ENCODE data around the gene LAMA2. TPM values are rescaled to one million over a fixed set of nuclear protein-coding genes. Genes with fewer than 3 reads are reported as not detected.

The LAMA2 gene
- total and polyA plus RNA-seq, 2 of the 8 experiments (the other 6 are each of a cell fraction or from before 2014, with no cell fraction given), result 1.3 to 3.8 TPM

DNA sequence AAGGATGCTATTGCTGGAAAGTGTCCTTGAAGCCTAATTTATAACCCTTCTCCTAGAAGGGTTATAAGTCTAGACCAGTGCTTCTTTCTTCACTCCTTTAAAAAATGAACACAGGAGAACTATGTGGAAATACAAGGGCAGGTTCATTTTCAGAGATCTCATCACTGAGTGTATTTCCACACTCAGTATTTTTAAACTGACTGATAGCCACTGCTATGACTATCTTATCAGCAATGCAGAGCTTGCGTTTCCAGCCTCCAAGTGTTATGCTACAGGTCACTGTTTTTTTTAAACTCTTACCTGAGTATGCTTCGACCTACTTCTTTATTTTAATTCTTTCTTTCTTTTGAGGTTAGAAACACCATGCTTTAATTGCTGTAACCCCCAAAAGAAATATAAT, 508.0 kb downstream of the LAMA2 start:
- Histone ChIP-seq H2BK20ac (ENCODE audit: low read length) (no peak overlapping the region), H3K4me3 (ENCODE audit: extremely low read depth in 1 of 4, insufficient read depth in 2 of 4, low read depth in 3 of 4, low read length in 4 of 4) (no peak overlapping the region), H3K4ac (replicated peaks; ENCODE audit: insufficient read length, low read depth, low read length) (no peak overlapping the region), H3K27me3 (replicated peaks in 1 of 4; ENCODE audit: control insufficient read depth in 3 of 4, extremely low read depth in 1 of 4, insufficient read depth in 3 of 4, low read length in 3 of 4) (no peaks in the 10 kb centered on the region), H3K18ac (ENCODE audit: extremely low read depth, low read length) (no peak overlapping the region), H2AFZ (ENCODE audit: low read length) (no peak overlapping the region), H4K5ac (ENCODE audit: insufficient read length, low read depth, low read length) (no peak overlapping the region), H3K36me3 (ENCODE audit: control insufficient read depth in 2 of 4, insufficient read depth in 4 of 4, low read length in 3 of 4) (no peaks in the 10 kb centered on the region), H3K9me3 (ENCODE audit: insufficient read depth in 2 of 2, low read depth in 1 of 2, low read length in 1 of 2) (no peaks in the 10 kb centered on the region), H4K8ac (ENCODE audit: extremely low read depth, insufficient read depth, low read length) (no peak overlapping the region), H3K23me2 (ENCODE audit: low read depth, low read length) (no peaks in the 10 kb centered on the region), H3K79me1 (ENCODE audit: low read depth, low read length) (no peaks in the 10 kb centered on the region), H2BK5ac (ENCODE audit: low read depth, low read length) (no peak overlapping the region), H2BK12ac (ENCODE audit: low read depth, low read length) (no peak overlapping the region), H3K4me1 (replicated peaks in 1 of 4; ENCODE audit: control insufficient read depth in 3 of 4, insufficient read depth in 4 of 4, low read length in 3 of 4) (no peaks in the 10 kb centered on the region), H3K14ac (ENCODE audit: insufficient read length) (no peak overlapping the region), H3K23ac (ENCODE audit: insufficient read length) (no peak overlapping the region), H3K9ac (replicated peaks in 1 of 4; ENCODE audit: extremely low read depth in 1 of 4, low read depth in 3 of 4, low read length in 3 of 4) (no peak overlapping the region), H3K27ac (ENCODE audit: low read depth, low read length) (no peak overlapping the region), H2BK120ac (replicated peaks; ENCODE audit: low read depth, low read length) (no peak overlapping the region), H2BK15ac (ENCODE audit: low read length) (no peak overlapping the region), H4K91ac (replicated peaks; ENCODE audit: insufficient read length, low read length) (no peak overlapping the region), H2AK5ac (ENCODE audit: low read depth, low read length) (no peak overlapping the region), H4K20me1 (replicated peaks in 1 of 2; ENCODE audit: control insufficient read depth in 1 of 2, insufficient read depth in 2 of 2, low read length in 2 of 2) (no peaks in the 10 kb centered on the region), H3K56ac (replicated peaks; ENCODE audit: insufficient read length, low read depth, low read length) (no peak overlapping the region), H3K79me2 (ENCODE audit: control insufficient read depth in 1 of 2, insufficient read depth in 2 of 2, low read length in 2 of 2) (no peaks in the 10 kb centered on the region), H3K4me2 (ENCODE audit: insufficient read depth in 1 of 2, low read depth in 2 of 2, low read length in 2 of 2) (no peak overlapping the region)
- DNase-seq (ENCODE audit: low read depth in 1 of 2, low spot score in 2 of 2) (no peak), FAIRE-seq (no peak)
- ChIA-PET POLR2A (ENCODE audit: partially characterized antibody) (no interaction called here), CTCF (ENCODE audit: partially characterized antibody) (no interaction called here)
- WGBS, 2 experiments (ENCODE audit: extremely low coverage in 1 of 2, insufficient coverage in 1 of 2, insufficient read length in 1 of 2, insufficient replicate concordance in 2 of 2, low coverage in 1 of 2, low lambda C conversion rate in 2 of 2, missing lambda C conversion rate in 1 of 2), result 83% methylated on average over 2 of the region's 2 CpGs; no CpG with 5 or more reads in 1 of the 2 experiments
- TF ChIP-seq ASH2L (IDR thresholded peaks at IDR 0.05; ENCODE audit: low read length), result no peak
- no peak for TF ChIP-seq YY1 (IDR thresholded peaks at IDR 0.05; ENCODE audit: low read depth, low read length)
- no peak for TF ChIP-seq SP2 (IDR thresholded peaks at IDR 0.05; ENCODE audit: low read length)
- TF ChIP-seq SUZ12 (IDR thresholded peaks at IDR 0.05; ENCODE audit: low read length), result no peak
- TF ChIP-seq NRF1 (IDR thresholded peaks at IDR 0.05; ENCODE audit: low read depth, low read length), result no peak
- TF ChIP-seq, protein P1, sequence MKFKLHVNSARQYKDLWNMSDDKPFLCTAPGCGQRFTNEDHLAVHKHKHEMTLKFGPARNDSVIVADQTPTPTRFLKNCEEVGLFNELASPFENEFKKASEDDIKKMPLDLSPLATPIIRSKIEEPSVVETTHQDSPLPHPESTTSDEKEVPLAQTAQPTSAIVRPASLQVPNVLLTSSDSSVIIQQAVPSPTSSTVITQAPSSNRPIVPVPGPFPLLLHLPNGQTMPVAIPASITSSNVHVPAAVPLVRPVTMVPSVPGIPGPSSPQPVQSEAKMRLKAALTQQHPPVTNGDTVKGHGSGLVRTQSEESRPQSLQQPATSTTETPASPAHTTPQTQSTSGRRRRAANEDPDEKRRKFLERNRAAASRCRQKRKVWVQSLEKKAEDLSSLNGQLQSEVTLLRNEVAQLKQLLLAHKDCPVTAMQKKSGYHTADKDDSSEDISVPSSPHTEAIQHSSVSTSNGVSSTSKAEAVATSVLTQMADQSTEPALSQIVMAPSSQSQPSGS (IDR thresholded peaks at IDR 0.05; ENCODE audit: low read length), result no peak
- TF ChIP-seq KDM4A (IDR thresholded peaks at IDR 0.05; ENCODE audit: low read depth, low read length, severe bottlenecking), result no peak
- no peak for TF ChIP-seq SAP30 (IDR thresholded peaks at IDR 0.05; ENCODE audit: insufficient read depth, insufficient replicate concordance, low read length)
- TF ChIP-seq FOSL1 (IDR thresholded peaks at IDR 0.05; ENCODE audit: insufficient read depth, low read depth, low read length), result no peak
- TF ChIP-seq, protein P2, sequence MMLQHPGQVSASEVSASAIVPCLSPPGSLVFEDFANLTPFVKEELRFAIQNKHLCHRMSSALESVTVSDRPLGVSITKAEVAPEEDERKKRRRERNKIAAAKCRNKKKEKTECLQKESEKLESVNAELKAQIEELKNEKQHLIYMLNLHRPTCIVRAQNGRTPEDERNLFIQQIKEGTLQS (IDR thresholded peaks at IDR 0.05; ENCODE audit: insufficient read depth, low read depth, low read length), result no peak
- TF ChIP-seq, protein P3, sequence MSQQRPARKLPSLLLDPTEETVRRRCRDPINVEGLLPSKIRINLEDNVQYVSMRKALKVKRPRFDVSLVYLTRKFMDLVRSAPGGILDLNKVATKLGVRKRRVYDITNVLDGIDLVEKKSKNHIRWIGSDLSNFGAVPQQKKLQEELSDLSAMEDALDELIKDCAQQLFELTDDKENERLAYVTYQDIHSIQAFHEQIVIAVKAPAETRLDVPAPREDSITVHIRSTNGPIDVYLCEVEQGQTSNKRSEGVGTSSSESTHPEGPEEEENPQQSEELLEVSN (IDR thresholded peaks at IDR 0.05), result no peak
- TF ChIP-seq TEAD4 (IDR thresholded peaks at IDR 0.05; ENCODE audit: low read depth, low read length), result no peak
